DMS 273 (cell line): Measurements from ENCODE around the gene OPCML.

Experiments used
- DNase-seq: peaks from one replicate; lab custom pipeline; 2025; ENCODE audit not compliant: unreplicated experiment; lab: John Stamatoyannopoulos, UW

The OPCML gene

GRCh38 chr11:133531971-133532651 lies at the start of gene OPCML:
Gene OPCML (minus strand): TSS chr11:133532501.
- no peak for DNase-seq

GRCh38 chr11:133581091-133581490 lies 48.8 kb upstream of the OPCML start:
- DNase-seq, result no peak

- DNase-seq, result no peak
These were observed 47.1 kb upstream of the OPCML start for GRCh38 chr11:133579165-133580031.

GRCh38 chr11:133577403-133577802 lies 45.1 kb upstream of the OPCML start:
- no peak for DNase-seq

GRCh38 chr11:133576351-133576750 lies 44.0 kb upstream of the OPCML start:
- DNase-seq, result peak; percentile 2

GRCh38 chr11:133573081-133573480 lies 40.8 kb upstream of the OPCML start:
- DNase-seq, result no peak

GRCh38 chr11:133570376-133570775 lies 38.1 kb upstream of the OPCML start:
- no peak for DNase-seq

GRCh38 chr11:133563505-133564025 lies 31.3 kb upstream of the OPCML start:
- no peak for DNase-seq

GRCh38 chr11:133560472-133560855 lies 28.2 kb upstream of the OPCML start:
- no peak for DNase-seq

GRCh38 chr11:133559833-133560471 lies 27.7 kb upstream of the OPCML start:
- no peak for DNase-seq

GRCh38 chr11:133559382-133559781 lies 27.1 kb upstream of the OPCML start:
- DNase-seq, result no peak

- DNase-seq, result no peak
These were observed 22.7 kb upstream of the OPCML start for GRCh38 chr11:133555034-133555433.

- DNase-seq, result no peak
These were observed 21.8 kb upstream of the OPCML start for GRCh38 chr11:133553885-133554740.

- DNase-seq, result no peak
These were observed 20.6 kb upstream of the OPCML start for GRCh38 chr11:133552938-133553337.

GRCh38 chr11:133551064-133551463 lies 18.8 kb upstream of the OPCML start:
- DNase-seq, result no peak

GRCh38 chr11:133549826-133550225 lies 17.5 kb upstream of the OPCML start:
- DNase-seq, result no peak

- DNase-seq, result no peak
These were observed 16.3 kb upstream of the OPCML start for GRCh38 chr11:133548641-133549040.

- DNase-seq, result no peak
These were observed 15.7 kb upstream of the OPCML start for GRCh38 chr11:133547808-133548494.

- peak; percentile 2 for DNase-seq
These were observed 13.0 kb upstream of the OPCML start for GRCh38 chr11:133545199-133545803.

GRCh38 chr11:133541720-133542095 lies 9.4 kb upstream of the OPCML start:
- DNase-seq, result no peak
